ENCODE results near the gene PREX1. TPM values are rescaled to one million over a fixed set of nuclear protein-coding genes. Genes with fewer than 3 reads are reported as not detected.

PREX1 gene
- total and polyA plus RNA-seq, 4 donors, result 29.5 to 121 (median 69.3) TPM

GRCh38 chr20:48825566-48825920 is 2.3 kb downstream of the PREX1 start:
- TF ChIP-seq CTCF (IDR thresholded peaks at IDR 0.05; ENCODE audit: control extremely low read depth, extremely low read depth), result no peak
- Histone ChIP-seq H3K4me1 (ENCODE audit: control insufficient read depth in 5 of 5, insufficient read depth in 5 of 5, low read length in 5 of 5) (peaks cover 0 to 10% (median 3%) of the 10 kb centered on the region in 5 donors), H3K27me3 (ENCODE audit: control insufficient read depth in 3 of 3, insufficient read depth in 3 of 3, low read length in 2 of 3) (peaks cover 0 to 72% (median 8%) of the 10 kb centered on the region in 3 donors), H3K4me3 (peak overlapping the region; percentile 20), H3K9ac (ENCODE audit: insufficient read depth in 1 of 2, low read length in 2 of 2) (no peak overlapping the region), H3K36me3 (ENCODE audit: control insufficient read depth in 4 of 4, insufficient read depth in 4 of 4, low read length in 4 of 4) (peaks cover 0 to 1% (median 0%) of the 10 kb centered on the region in 4 donors), H3K27ac (ENCODE audit: low read depth in 1 of 2, low read length in 1 of 2) (no peak overlapping the region), H3K9me3 (ENCODE audit: control insufficient read depth in 4 of 4, insufficient read depth in 3 of 4, low read length in 3 of 4) (no peaks in the 10 kb centered on the region)
- WGBS, 2 donors, result 19 to 27% methylated on average over 4 of the region's 4 CpGs
- ATAC-seq (ENCODE audit: insufficient read depth, low FRiP score), result no peak
- DNase-seq, result no peak

GRCh38 chr20:48824830-48825565 is 2.8 kb downstream of the PREX1 start:
- Histone ChIP-seq H3K27ac (ENCODE audit: low read depth in 1 of 2, low read length in 1 of 2) (peak overlapping the region in 1 of 2 donors; percentile 81), H3K4me1 (ENCODE audit: control insufficient read depth in 5 of 5, insufficient read depth in 5 of 5, low read length in 5 of 5) (peaks cover 0 to 10% (median 3%) of the 10 kb centered on the region in 5 donors), H3K9ac (ENCODE audit: insufficient read depth in 1 of 2, low read length in 2 of 2) (no peak overlapping the region), H3K27me3 (ENCODE audit: control insufficient read depth in 3 of 3, insufficient read depth in 3 of 3, low read length in 2 of 3) (peaks cover 0 to 72% (median 10%) of the 10 kb centered on the region in 3 donors), H3K9me3 (ENCODE audit: control insufficient read depth in 4 of 4, insufficient read depth in 3 of 4, low read length in 3 of 4) (no peaks in the 10 kb centered on the region), H3K4me3 (peak overlapping the region; percentile 37), H3K36me3 (ENCODE audit: control insufficient read depth in 4 of 4, insufficient read depth in 4 of 4, low read length in 4 of 4) (peaks cover 0 to 1% (median 0%) of the 10 kb centered on the region in 4 donors)
- no peak for TF ChIP-seq CTCF (IDR thresholded peaks at IDR 0.05; ENCODE audit: control extremely low read depth, extremely low read depth)
- no peak for DNase-seq
- no peak for ATAC-seq (ENCODE audit: insufficient read depth, low FRiP score)
- 28 to 49% methylated on average over 12 of the region's 12 CpGs for WGBS, 2 donors

- Histone ChIP-seq H3K4me1 (ENCODE audit: control insufficient read depth in 5 of 5, insufficient read depth in 5 of 5, low read length in 5 of 5) (peaks cover 0 to 19% (median 3%) of the 10 kb centered on the region in 5 donors), H3K27me3 (ENCODE audit: control insufficient read depth in 3 of 3, insufficient read depth in 3 of 3, low read length in 2 of 3) (peaks cover 0 to 68% (median 10%) of the 10 kb centered on the region in 3 donors), H3K27ac (ENCODE audit: low read depth in 1 of 2, low read length in 1 of 2) (peak overlapping the region in 1 of 2 donors; percentile 72), H3K36me3 (ENCODE audit: control insufficient read depth in 4 of 4, insufficient read depth in 4 of 4, low read length in 4 of 4) (peaks cover 0 to 6% (median 0%) of the 10 kb centered on the region in 4 donors), H3K9ac (ENCODE audit: insufficient read depth in 1 of 2, low read length in 2 of 2) (no peak overlapping the region), H3K4me3 (no peak overlapping the region), H3K9me3 (ENCODE audit: control insufficient read depth in 4 of 4, insufficient read depth in 3 of 4, low read length in 3 of 4) (no peaks in the 10 kb centered on the region)
- peak; percentile 39 for ATAC-seq (ENCODE audit: insufficient read depth, low FRiP score)
- no peak for TF ChIP-seq CTCF (IDR thresholded peaks at IDR 0.05; ENCODE audit: control extremely low read depth, extremely low read depth)
- 17 to 42% methylated on average over 8 of the region's 8 CpGs for WGBS, 2 donors
- DNase-seq, result no peak
Measured at GRCh38 chr20:48823960-48824498, 3.8 kb downstream of the PREX1 start.

Data from lung (tissue), 12 donors.